Activated naive CD8-positive, alpha-beta T cell treated with anti-CD3 and anti-CD28 coated beads for 36 hours (primary cell): ENCODE data around the gene TMPRSS9. TPM values are rescaled to one million over a fixed set of nuclear protein-coding genes. Genes with fewer than 3 reads are reported as not detected.
"Not testable (repeated sequence)": the region's sequence is repeated elsewhere in the genome, so short reads cannot be mapped to it uniquely, and the experiment has no call there.

Experiments
- DNase-seq: peaks from one replicate; pipeline ENCODE4 v3.0.0; 2021
- H3K27ac Mint-ChIP-seq: one replicate; pipeline ENCODE4 v1.8.0; 2022; ENCODE audit warnings: mild to moderate bottlenecking, moderate library complexity, mixed read lengths
- H3K27me3 Mint-ChIP-seq: one replicate; pipeline ENCODE4 v1.8.0; 2022; ENCODE audit warnings: mild to moderate bottlenecking, mixed read lengths
- H3K36me3 Mint-ChIP-seq: one replicate; pipeline ENCODE4 v1.8.0; 2021; ENCODE audit warnings: mild to moderate bottlenecking, mixed read lengths
- H3K4me1 Mint-ChIP-seq: one replicate; pipeline ENCODE4 v1.8.0; 2021; ENCODE audit warnings: mixed read lengths
- H3K4me3 Mint-ChIP-seq: one replicate; pipeline ENCODE4 v1.8.0; 2022; ENCODE audit warnings: mild to moderate bottlenecking, moderate library complexity, mixed read lengths
- H3K9me3 Mint-ChIP-seq: one replicate; pipeline ENCODE4 v1.8.0; 2022; ENCODE audit warnings: mixed read lengths
- total RNA-seq, 2 experiments: library from RNA; stranded (reverse); gene quantifications; one replicate each; pipeline ENCODE4 v1.2.3, GENCODE V29; 2021

The TMPRSS9 gene
- total RNA-seq, 2 experiments from 2014 or later, result not detected

GRCh38 chr19:2463694-2464093 lies 103.6 kb downstream of the TMPRSS9 start:
- not testable (repeated sequence) for H3K9me3 Mint-ChIP-seq, H3K4me1 Mint-ChIP-seq, H3K27ac Mint-ChIP-seq, H3K4me3 Mint-ChIP-seq, DNase-seq, H3K27me3 Mint-ChIP-seq, H3K36me3 Mint-ChIP-seq

DNA sequence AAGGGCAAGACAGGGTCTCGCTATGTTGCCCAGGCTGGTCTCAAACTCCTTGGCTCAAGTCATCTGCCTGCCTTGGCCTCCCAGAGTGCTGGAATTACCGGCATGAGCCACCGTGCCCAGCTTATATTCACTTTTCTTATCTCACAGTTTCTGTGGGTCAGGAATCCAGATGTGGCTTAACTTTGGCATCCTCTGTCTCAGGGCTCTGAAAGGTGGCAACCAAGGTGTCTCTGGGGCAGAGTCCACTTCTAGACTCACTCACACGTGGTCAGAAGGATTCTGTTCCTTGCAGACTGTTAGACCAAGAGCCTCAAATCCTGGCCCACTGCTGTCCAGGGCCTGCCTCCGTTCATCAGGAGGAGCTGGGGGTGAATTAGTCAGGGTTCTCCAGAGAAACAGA lies 104.3 kb downstream of the TMPRSS9 start:
- Mint-ChIP-seq H3K27ac (no peak overlapping the region), H3K36me3 (no peaks in the 10 kb centered on the region), H3K9me3 (no peaks in the 10 kb centered on the region), H3K27me3 (peaks cover 4% of the 10 kb centered on the region), H3K4me1 (peaks cover 12% of the 10 kb centered on the region), H3K4me3 (no peak overlapping the region)
- DNase-seq, result no peak

DNA sequence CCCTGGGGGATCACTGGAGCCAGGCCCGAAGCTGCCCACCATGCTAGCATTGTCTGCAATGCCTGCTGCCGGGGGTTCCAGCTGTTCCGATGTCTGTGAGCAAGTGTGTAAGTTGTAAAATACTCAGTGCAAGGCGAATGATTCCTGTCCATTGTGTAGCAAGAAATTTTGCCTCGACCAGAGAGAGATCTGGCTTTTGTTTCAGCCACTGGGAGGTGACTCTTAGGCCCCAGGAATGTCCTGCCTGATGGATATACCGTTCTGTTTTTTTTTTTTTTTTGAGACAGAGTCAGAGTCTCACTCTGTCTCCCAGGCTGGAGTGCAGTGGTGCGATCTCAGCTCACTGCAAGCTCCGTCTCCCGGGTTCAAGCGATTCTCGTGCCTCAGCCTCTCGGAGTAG lies 108.5 kb downstream of the TMPRSS9 start:
- peaks cover 11% of the 10 kb centered on the region for H3K4me1 Mint-ChIP-seq
- no peak overlapping the region for H3K27ac Mint-ChIP-seq

DNA sequence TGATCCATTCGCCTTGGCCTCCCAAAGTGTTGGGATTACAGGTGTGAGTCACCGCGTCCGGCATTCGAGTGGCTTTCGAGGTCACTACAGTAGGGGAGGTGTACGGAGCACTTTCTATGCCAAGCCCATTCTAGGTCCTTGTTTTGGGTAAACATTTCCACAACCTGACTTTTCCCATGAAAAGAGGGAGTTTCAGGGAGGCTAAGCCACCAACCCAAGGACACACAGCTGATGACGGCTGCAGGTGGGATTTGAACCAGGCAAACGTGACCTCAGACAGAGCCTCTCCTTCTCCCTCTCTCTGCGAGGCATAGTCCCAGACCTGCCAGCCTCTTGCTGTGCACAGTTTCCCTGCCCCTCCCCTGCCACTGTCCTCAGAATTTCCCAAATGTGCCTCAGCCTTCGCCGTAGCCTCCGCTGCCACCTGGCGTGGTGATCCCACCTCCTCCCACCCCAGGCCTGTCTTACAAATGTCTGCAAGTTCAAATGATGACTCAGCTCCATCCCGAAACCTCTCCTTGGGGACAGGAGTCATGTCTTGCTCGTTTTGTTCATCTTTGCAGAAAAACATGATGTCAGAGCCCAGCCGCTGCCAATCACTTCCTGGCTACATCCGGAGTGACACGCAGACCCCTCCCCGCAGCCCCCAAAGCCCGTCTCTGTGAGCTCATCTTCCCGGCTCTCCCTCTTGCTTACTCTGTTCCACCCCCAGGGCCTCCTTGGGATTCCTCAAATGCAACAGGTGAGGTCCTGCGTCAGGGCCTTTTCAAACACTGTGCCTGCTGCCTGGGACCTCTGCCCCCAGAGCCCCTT lies 109.2 kb downstream of the TMPRSS9 start:
- H3K27me3 Mint-ChIP-seq, result no peaks in the 10 kb centered on the region
- H3K36me3 Mint-ChIP-seq, result no peaks in the 10 kb centered on the region
- DNase-seq, result peak; percentile 59
- no peaks in the 10 kb centered on the region for H3K9me3 Mint-ChIP-seq
- no peak overlapping the region for H3K4me3 Mint-ChIP-seq
- H3K4me1 Mint-ChIP-seq, result peaks cover 11% of the 10 kb centered on the region
- H3K27ac Mint-ChIP-seq, result peak overlapping the region; percentile 20

More for the DNA sequence above, 108.5 kb downstream of the TMPRSS9 start:
- Mint-ChIP-seq H3K27me3 (no peaks in the 10 kb centered on the region), H3K9me3 (no peaks in the 10 kb centered on the region), H3K4me3 (no peak overlapping the region), H3K36me3 (no peaks in the 10 kb centered on the region)
- DNase-seq, result no peak

GRCh38 chr19:2469915-2470200 lies 109.8 kb downstream of the TMPRSS9 start:
- peak overlapping the region; percentile 20 for H3K27ac Mint-ChIP-seq

DNA sequence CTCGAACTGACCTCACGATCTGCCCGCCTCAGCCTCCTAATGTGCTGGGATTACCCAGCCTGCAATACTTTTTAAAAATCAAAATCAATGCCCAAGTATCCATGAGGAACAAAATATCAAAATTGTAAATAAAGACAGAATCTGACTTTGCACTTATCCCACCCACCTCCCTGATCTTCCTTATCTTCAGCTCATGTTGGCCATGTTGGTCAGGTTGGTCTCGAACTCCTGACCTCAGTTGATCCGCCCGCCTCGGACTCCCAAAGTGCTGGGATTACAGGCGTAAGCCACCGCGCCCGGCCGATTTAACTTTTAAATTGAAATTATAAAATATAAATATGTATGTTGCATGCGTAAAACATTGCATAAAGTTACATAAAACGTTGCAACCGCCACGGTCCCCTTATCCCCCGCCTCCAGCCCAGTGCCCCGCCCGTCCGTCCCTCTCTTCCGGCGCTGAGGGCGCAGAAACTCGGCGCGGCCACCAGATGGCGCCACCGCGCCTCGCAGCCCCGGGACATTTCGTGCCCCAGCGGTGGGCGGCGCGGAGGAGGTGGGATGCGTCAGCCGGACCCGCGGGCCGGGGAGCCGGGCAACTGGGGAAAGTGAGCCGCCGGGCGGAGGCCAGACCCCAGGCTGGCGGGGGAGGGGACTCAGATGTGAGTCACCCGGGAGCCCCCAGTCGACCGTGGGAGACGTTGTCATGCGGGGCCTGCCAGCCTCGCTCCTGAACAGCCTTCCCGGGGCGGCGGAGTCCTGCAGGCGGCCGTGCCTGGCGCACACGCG lies 114.4 kb downstream of the TMPRSS9 start:
- peak overlapping the region; percentile 100 for H3K4me3 Mint-ChIP-seq
- H3K36me3 Mint-ChIP-seq, result peaks cover 29% of the 10 kb centered on the region
- H3K27me3 Mint-ChIP-seq, result peaks cover 3% of the 10 kb centered on the region
- no peaks in the 10 kb centered on the region for H3K9me3 Mint-ChIP-seq
- peak; percentile 98 for DNase-seq
- peak overlapping the region; percentile 98 for H3K27ac Mint-ChIP-seq
- H3K4me1 Mint-ChIP-seq, result peaks cover 24% of the 10 kb centered on the region

More at GRCh38 chr19:2469915-2470200, 109.8 kb downstream of the TMPRSS9 start:
- not testable (repeated sequence) for H3K36me3 Mint-ChIP-seq, DNase-seq, H3K27me3 Mint-ChIP-seq, H3K9me3 Mint-ChIP-seq, H3K4me3 Mint-ChIP-seq
- peaks cover 12% of the 10 kb centered on the region for H3K4me1 Mint-ChIP-seq

DNA sequence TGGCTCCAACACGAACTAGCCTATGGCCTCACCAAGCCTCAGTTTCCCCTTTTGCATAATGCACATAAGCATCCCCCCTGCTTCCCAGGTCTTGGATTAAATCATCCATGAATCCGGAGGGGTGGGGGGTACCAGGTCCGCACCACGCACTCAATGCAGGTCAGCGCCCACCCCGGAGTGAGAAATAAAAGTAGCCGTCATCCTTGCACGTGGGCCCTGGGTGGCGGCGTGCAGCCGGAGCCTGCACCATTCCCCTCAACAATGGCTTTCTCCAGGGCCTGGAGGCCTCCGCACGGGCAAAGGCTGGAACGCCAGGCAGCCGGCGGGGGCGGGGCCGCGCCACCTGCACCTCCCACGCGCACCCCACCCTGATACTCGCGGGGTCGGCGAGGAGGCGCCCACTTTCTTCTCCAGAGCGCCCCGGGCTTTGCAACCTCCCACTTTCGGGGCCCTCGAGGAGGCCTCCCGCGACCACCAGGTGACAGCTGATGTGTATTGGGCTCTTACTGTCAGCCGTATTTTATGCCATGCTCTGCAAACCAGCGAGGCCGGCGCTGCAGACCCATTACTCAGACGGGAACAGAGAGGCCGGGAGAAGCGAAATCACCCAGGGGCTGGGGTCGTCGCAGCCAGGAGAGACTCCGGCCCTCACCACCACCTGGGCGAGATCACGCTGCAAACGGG lies 115.1 kb downstream of the TMPRSS9 start:
- H3K36me3 Mint-ChIP-seq, result peaks cover 29% of the 10 kb centered on the region
- peak overlapping the region; percentile 100 for H3K4me3 Mint-ChIP-seq
- peaks cover 23% of the 10 kb centered on the region for H3K4me1 Mint-ChIP-seq
- no peaks in the 10 kb centered on the region for H3K9me3 Mint-ChIP-seq
- peak overlapping the region; percentile 98 for H3K27ac Mint-ChIP-seq
- peaks cover 3% of the 10 kb centered on the region for H3K27me3 Mint-ChIP-seq
- peak; percentile 83 for DNase-seq

Other genes starting within 250 kb of the TMPRSS9 start
- gene AP3D1, start 208.7 kb upstream of the TMPRSS9 start, total RNA-seq, result 10 to 100 TPM; 92.0 to 96.0 TPM
- gene DOT1L, start 196.3 kb upstream of the TMPRSS9 start, total RNA-seq, result 10 to 100 TPM; 71.8 to 75.1 TPM
- gene PLEKHJ1, start 123.9 kb upstream of the TMPRSS9 start, total RNA-seq, result 10 to 100 TPM; 82.7 to 84.6 TPM
- gene SF3A2, start 123.4 kb upstream of the TMPRSS9 start, total RNA-seq, result 100 to 1,000 TPM; 160 to 162 TPM
- gene AMH, start 110.9 kb upstream of the TMPRSS9 start, total RNA-seq, result 1 to 10 TPM; 7.4 to 10.0 TPM
- gene JSRP1, start 103.8 kb upstream of the TMPRSS9 start, total RNA-seq, result under 1 TPM; 0.45 to 0.50 TPM
- not detected for gene PEAK3, start 78.1 kb upstream of the TMPRSS9 start, total RNA-seq
- gene LINGO3, start 52.1 kb upstream of the TMPRSS9 start, total RNA-seq, result under 1 TPM in 1 of 2 experiments, not detected in 1; 0.28 TPM
- 100 to 1,000 TPM; 175 to 187 TPM for gene LSM7, start 31.7 kb upstream of the TMPRSS9 start, total RNA-seq
- gene SPPL2B, start 31.6 kb upstream of the TMPRSS9 start, total RNA-seq, result 10 to 100 TPM; 47.1 to 53.2 TPM
- gene TIMM13, start 67.3 kb downstream of the TMPRSS9 start, total RNA-seq, result 100 to 1,000 TPM; 179 to 184 TPM
- 100 to 1,000 TPM; 105 to 107 TPM for gene LMNB2, start 96.7 kb downstream of the TMPRSS9 start, total RNA-seq
- gene GADD45B, start 115.9 kb downstream of the TMPRSS9 start, total RNA-seq, result 10 to 100 TPM; 83.0 to 97.2 TPM